ENCODE results near the gene MED12L.

MED12L gene

DNA sequence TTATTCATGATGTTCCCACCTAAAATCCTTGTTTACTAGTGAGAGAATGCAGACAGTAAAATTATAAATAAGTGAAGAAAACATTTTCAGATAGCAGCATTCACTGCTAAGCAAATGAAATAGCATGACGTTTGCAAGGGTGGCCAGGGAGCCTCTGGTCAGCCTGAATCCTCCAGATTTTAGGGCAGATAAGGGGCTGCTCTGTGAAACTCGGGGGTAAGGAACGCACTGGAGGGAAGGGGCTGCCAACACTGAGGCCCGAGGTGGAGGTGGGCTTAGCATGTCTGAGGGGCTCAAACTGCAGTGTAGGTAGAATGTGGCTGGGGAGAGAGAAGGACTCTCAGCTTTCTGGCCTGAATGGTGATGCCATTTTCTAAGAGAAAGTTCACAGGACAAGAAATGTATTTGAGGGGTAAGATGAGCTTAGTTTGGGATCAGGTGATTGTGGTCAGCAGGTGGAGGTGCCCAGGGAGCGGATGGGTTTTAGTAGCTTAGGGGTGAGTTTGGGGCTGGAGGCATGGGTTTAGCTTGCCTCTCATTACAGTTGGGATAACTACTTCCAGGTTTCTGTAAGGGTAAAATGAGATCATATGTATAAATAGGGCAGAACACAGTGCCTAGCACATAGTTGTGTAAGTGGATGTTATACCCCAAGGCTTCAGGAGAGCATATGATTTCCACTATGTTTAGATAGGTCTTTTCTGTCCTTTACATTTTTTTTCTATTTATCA lies 97.0 kb downstream of the MED12L start:
- DNase-seq, result peak; percentile 36 to 53

DNA sequence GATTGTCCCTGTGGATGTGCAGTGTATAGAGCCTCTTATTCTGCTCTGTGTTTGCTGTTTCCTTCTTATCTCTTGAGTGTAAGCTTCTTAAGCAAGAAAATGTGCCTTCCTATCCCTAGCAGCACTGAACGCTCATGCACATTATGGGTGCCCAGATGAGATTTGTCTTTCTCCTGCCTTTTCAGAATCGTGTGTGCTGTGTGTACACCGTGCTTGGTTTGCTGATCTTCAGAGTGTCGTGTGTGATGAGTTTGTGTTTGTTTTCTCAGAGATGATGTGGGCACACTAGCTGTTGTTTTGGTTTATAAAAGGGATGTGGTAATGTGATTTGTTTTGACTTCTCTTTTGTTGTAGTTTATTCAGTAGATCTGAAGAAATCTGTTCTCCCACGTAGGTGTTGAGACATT lies 97.8 kb downstream of the MED12L start:
- DNase-seq, result peak; percentile 70 to 73

DNA sequence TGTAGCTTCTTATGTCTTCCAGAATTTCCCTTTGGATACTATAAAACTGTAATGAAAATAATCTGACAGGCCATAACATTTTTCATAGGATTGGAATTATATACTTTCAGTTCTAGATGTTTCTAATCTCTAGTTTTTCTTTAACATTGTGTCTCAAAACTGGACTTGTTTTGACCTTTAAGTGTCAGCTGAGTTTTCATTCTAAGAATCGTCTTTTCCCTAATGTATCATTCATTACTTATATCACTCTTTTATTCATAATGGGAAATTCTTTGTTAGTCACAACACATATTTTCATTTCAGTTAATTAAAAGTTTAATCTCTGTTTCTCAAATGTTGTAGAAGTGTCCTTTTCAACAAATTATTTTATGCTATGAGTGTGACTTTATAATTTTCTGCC lies 105.6 kb downstream of the MED12L start:
- DNase-seq, result no peak

DNA sequence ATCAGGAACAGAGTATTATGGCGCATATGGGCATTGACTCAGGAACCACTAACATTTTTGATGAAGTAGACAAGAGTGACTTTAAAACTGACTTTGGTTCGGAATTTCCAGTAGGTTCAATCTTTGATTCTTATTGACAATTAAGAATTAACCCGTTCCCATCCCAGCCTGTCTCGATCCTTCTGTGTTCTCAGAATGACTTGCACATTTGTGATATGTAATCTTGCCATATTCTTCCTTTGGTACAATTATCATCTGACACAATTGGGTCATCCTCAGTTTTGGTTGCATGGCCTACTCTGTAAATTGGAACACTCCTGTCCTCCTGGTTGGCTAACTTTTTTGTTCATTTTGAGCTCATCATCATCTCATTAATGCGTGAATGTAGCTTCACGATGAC lies 107.1 kb downstream of the MED12L start:
- DNase-seq, result no peak

DNA sequence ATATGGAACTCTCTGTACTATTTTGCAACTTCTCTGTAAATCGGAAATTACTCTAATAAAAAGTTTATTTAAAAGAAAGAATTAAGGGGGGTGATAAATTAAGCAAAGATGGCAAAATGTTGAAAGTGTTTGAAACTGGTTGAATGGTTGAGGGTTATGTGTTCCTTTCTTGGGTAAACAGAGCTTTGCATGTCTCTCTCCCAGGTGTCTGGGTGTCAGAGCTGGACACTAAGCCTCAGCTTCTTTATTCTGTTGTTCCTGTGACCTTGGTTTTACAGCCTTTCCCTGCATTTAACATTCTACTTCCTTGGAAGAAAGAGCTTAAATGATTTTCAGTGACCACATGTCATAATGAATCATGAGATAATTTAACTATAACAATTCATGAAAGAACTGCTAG lies 110.4 kb downstream of the MED12L start:
- no peak for DNase-seq

DNA sequence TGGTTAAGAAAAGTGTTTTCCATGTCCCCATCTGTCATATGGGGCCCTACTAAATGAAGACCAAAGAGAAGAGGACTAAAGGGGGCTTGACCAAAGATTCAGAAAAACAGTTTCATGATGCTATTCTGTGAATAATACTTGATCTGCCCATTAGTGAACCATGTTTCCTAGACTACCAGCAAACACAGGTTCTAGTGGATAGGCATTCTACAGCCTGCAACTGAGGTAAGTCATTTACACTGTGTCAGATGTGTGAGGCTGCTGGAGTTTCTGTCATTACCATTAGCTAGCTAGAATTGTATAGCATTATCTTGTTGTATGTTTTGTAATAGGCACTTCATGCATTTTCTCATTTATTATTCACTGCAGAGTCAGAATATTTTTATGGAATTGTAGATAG lies 111.0 kb downstream of the MED12L start:
- DNase-seq, result no peak

DNA sequence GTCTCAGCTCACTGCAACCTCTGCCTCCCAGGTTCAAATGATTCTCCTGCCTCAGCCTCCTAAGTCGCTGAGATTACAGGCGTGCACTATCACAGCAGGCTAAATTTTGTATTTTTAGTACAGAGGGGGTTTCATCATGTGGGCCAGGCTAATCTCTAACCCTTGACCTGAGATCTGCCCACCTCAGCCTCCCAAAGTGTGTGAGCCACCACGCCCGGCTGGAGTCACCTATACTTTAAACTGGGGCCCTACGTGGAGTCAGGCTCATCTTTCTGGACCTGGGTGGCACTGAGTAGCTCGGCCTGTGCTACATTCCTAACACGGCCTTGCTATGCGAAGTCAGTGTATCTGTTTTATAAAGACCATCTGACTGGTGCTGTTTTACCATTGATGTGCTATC lies 111.8 kb downstream of the MED12L start:
- no peak for DNase-seq

DNA sequence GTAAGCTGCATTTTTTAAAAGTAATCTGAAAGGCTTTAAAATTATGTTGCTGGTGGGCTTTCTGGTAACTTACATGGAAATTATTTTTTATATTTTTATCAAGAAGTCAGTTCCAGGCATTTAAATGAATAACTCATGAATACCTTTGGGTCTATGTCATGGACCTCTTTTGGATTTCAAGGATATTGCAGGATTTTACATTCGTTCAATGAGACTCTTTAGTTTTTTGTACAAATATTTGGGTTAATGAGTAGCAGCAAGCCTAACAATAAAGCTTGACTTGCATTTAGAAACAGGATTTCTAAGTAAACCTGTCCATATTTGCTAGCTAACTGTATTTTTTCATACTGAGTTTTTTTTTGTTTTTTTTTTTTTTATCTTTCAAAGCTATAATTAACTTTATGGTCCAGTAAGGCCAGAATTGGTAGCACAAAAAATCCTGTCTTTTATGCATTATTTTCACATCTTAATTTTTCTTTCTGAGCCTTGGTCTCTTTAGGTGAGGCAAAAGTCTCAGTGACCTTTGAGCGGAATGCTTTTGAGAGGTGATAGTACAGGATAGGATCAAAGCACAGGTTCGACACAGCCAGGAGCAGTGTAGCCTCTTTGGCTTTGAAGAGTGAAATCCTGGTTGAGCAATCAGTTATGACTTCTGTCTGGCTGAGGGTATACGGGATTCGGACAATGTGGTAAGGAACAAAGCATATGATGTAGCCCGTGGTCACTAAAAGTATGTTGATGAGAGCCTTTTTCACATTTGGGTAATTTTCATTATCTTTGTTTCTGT lies 112.7 kb downstream of the MED12L start:
- no peak for DNase-seq

DNA sequence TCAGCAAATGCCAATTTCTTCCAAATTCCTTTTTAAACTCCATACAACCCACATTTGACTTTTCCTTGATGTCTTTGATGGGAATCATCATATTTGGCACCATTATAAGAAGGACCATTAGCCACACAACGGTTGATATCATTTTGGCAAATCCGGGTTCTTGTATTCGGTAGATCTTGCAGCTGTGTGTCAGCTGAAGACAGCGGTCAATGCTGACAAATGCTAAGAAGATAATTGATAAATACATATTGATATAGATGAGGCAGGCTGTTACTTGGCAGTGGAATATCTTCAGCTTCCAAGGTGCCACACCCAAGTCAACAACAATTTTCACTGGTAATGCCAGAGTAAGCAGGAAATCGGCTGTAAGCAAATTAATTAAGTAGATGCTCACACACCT lies 113.4 kb downstream of the MED12L start:
- no peak for DNase-seq

DNA sequence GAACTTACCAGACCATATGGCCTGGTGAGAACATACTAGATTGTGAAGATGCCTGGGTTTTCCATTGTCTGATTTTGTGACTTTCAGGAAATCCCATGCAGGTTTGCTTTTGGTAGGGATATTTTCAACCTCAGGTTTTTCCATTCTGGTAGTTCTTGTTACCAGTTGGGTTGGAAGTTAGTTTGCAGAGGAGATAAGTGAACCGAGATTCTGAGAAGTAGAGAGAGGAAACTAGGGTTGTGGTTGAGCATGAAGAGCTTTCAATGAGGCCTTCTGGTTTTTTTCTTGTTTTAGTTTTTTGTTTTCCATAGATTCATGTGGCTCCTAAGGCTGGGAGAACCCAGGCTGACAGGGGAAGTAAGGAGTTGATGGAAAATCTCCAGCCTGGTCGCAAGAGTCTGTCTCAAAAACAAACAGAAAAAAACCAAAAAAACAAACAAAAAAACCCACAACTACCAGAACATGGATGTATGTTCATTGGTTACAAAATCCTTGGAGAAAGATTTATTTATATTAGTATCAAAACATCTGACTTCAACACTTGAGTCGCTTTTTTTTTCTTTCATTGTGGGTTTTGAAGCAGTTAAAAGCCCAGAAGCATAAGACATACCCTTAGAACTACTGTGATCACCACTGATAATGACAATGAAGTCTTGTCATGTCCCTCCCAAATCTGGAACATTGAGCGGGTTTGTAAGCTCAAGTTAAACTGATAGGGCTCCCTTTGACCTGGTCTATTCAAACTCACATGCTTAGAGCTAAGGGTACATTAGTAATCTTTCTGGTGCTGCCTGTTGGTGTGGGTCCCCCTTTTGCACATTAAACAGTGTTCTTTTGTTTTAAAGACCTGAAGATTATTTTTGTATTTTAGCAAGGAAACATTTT lies 114.3 kb downstream of the MED12L start:
- no peak for DNase-seq

DNA sequence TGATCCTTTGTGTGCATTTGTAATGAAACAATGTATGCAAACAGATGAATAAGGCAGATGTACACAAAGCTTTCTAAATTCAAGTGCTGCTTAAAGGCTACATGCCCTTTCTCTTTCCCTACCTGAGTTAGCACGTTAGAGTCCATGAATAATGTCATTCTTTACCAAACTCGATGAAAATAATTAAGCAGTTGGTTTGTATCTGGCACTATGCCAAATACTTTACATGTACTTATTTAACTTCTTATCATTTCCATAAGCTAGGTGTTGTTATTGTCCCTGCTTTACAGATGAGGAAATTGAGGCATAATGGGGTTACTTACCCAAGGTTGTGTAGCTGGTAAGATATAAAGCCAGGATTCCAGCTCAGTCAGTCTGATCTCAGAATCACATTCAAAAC lies 115.1 kb downstream of the MED12L start:
- DNase-seq, result no peak

DNA sequence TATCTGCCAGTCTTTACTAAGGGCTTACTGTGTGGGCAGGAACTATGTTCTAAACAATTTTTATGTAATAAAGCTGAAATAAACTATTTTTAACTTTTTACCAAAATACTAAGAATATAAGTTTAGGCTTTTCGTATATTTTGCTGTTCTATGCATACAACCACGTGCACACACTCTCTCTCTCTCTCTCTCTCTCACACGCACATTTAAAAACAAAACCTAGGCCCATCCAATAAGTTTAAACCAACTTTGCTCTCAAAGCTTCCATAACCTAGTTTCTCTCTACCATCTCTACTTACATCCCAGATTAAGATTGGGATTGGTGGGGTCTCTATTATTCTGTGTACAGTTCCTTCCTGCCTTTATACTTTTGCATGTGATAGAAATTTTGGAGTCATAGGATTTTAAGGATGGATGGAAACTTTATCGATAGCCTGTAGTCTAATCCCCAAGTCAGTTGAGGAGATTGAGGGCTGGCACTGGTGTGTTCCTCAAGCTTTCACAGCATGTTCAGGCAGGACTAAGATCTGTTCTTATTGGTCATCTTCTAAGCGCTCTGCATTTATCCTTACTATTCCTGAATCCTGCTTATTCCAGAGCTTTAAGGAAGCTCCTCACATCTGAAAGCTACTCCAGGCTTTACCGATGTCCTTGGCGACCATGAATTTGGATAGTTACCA lies 115.7 kb downstream of the MED12L start:
- no peak for DNase-seq

DNA sequence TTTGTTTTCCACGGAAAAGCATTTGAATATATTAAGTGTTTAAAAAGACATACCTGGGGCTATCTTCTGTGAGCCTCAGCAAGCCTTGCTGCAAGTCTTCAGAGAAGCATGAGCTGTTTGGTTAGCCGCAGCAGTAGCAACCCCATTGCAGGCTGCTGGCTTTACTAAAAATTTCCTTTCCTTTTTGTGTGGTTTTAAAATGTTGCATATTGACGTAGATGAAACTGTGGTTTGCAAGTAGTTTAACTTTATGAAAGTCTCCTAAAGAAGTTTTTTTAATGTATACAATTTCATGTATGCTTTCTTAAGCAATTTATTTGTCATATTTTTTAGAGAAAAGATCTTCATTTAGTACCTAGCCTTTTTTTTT lies 117.6 kb downstream of the MED12L start, which contains the start of gene GPR171:
TSS of gene GPR171 (minus strand) at position 166 of the 370 bp plus-strand sequence. CDS start 3,830 bp downstream, outside the sequence.
- no peak for DNase-seq

DNA sequence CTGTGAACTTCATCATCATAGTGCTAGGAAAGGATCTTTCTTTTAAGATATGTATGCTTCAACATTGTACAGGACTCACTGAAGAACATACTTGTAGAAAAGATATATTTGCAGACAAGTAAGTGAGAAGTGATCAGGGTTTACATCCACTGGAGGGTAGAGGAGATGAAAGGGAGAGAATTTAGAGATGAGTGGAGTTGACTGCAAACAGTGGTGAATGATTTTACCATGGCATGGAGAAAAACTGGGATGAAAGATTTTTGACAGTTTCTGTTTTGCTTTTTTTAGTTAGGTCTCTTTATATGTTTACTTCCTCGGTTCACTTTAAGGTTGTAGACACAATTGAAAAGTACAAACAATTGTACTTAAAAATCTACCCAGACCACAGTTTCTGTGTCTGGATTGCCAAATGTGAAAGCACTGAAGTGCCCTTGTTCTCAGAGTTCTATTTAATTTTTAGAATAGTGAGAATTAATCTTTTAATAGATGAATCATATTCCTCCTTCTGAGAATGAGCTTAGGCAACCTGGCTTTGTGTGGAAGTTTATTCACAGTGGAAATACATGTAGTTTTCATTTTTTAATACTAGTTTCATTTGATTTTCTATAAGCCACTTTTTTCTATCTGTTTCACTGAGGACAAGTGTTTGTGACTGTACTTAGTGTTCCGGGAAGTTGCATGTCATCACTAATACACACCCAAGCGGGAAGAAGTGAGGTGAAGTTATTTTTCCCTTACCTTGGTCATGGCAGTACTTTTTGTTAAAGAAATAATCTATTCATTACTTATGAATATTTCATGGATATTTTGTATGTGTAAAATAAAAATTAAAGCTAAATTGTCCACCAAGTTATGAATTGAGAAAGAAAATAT lies 119.3 kb downstream of the MED12L start:
- DNase-seq, result no peak

DNA sequence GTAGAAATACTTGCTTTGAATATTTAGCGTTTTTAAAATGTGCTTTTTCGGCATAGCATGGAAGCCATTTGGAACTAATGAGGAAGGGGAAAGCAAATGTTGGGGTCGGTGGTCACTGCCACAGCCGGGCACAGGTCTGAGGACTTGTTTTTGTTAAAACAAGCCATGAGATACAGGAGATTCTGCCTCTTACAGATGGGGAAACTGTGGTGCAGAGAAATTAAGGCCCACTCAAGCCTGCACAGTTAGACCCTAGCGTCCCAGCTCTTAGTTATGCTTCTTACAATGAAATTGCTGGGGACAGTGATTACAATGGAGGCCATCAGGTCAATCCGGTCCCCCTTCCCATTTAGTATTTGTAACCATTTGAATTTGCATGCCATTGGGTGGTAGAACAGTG lies 120.0 kb downstream of the MED12L start:
- DNase-seq, result no peak

DNA sequence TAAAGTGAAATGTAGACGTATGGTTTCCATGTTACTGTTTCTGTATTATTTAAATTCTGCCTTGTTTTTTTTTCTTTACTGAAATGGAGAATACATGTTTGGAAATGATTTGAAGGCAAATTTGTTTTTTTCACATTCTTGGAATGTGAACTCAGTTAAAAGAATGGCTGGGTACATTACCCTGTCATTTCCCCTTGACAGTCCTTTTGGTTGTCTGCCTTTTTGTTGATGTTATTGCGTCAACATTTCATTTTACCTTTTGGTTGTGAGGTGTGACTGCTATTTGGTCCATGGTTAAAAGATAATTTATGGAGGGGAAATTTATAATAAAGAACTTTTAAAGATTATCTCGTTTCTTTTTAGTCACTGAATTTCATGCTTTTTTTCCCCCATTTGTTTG lies 120.7 kb downstream of the MED12L start:
- DNase-seq, result no peak

DNA sequence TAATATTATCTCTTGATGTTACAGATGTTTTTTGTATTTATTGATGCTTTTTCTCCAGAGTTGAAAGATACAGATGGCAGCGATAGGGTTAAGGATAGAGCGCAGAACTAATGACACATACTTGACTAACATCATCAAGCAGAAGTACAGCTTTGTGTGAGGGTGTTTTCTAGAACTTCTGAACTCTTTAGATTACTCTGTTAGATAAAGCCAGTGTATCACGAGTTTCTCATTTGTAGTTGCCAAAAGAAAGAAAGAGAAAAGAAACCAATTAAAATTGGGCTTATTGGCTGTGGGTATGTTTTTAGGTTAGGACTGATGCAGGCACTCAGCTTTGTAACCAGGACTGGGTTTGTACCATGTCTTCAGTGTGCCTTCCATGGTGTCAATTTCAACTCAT lies 124.2 kb downstream of the MED12L start:
- no peak for DNase-seq

DNA sequence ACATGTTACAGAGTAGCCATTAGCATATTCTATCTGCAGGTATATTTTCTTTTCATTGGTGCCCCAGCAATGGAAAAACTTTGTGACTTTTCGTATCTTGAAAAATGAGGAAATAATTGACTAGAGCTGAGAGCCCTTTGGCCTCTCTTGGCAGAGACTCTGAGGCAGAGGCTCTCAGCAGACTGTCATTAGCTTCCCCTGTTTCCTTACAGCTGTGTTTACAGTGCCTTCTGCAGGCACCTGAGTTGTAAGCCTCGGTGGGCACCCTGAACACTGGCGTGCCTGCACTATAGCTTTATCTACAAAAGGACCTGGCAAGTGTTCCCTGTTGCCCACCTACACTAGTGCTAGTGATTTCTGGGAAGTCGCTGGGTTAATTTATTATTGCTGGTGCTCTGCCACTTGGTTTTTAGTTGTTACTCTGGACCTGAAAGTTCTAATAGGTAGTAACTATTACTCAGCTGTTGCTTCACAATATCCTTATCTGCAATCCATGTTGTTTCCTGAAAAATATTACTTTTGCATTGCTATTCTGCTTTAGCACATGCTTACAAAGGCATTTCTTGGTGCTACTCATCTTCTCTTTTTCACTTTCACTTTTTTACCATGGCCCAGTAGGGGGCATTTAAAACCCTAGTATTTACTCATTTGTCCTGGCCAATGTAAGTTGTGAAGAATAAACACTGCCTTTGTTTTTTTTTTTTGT lies 125.4 kb downstream of the MED12L start:
- peak in 1 of 2 donors; percentile 41 for DNase-seq

DNA sequence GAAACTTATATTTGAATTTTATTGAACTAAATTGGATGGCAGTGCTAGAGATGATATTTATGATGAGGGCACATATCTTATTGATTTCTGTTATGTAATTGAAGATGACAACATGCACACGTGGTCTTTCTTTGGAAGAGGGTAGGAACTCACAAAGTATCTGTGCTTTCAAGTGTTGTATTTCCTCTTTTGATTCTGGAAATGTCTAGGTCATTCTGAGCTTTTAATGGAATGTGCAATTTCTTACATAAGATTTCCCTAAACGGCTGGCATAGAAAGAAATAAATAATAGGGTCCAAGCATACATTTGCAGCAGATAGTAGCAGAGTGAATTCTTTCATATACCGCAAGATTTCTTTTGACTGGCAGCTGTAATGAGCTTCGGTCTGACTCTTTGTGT lies 127.7 kb downstream of the MED12L start:
- peak in 1 of 2 donors; percentile 20 for DNase-seq

DNA sequence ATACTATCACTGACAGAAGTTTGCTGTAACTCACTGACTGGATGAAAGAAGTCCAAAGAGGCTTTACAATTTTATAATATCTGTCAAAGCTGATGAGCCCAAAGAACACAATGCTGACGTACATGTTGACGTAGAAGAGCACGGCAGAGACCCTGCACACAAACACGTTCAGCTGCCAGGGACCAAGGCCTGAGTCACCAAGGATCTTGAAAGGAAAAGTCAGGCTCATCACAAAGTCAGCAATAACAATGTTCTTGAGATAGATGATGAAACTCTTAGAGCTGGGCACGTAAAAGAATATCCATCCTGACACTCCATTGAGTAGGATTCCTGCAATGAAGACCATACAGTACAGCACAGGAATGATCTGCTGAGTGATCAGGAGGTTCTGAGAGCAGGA lies 128.4 kb downstream of the MED12L start:
- no peak for DNase-seq

DNA sequence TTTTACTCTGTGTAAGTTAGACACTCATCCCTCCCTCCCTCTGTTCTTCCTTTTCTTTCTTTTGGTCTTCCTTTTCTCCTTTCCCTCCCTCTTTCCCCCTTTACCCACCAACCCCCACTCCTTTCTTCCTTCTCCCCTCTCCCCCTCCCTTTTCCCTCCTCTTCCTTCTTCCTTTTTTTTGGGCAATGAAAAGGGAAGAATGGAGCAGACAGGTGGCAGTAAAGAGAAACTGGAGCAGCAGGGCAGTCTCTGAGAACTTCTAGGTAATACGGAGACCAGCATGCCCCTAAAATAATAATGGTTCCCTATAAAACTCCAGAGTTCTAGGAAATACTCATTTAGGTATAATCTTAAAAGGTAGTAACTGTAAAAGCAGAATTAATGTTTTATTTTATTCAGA lies 129.0 kb downstream of the MED12L start:
- DNase-seq, result no peak

Measured in inflammatory macrophage (primary cell).